Ovary (tissue), 3 donors: Measurements from ENCODE around the gene ARSD.
"Not testable (repeated sequence)": the region's sequence is repeated elsewhere in the genome, so short reads cannot be mapped to it uniquely, and the experiment has no call there.

ENCODE experiments used
- CTCF ChIP-seq, 3 donors: fragments of 450-650 bp in 2 of 3; fragments of 200-600 bp in 1 of 3; IDR thresholded peaks; one replicate each; pipeline versions ENCODE4 v1.5.1 to v1.8.0; 2016 to 2022; ENCODE audit warnings: antibody characterized with exemption in 3 of 3, mild to moderate bottlenecking in 1 of 3
- EP300 ChIP-seq: sonication (generic); formaldehyde crosslinking; IDR thresholded peaks from one replicate; pipeline ENCODE4 v1.6.1; 2017; ENCODE audit warnings: antibody characterized with exemption
- POLR2A ChIP-seq: fragments of 450-650 bp; IDR thresholded peaks from one replicate; pipeline ENCODE4 v1.6.1; 2017; ENCODE audit warnings: antibody characterized with exemption, mild to moderate bottlenecking, moderate library complexity
- donor health status: DM: no; HTN: no; CAD: no.

DNA sequence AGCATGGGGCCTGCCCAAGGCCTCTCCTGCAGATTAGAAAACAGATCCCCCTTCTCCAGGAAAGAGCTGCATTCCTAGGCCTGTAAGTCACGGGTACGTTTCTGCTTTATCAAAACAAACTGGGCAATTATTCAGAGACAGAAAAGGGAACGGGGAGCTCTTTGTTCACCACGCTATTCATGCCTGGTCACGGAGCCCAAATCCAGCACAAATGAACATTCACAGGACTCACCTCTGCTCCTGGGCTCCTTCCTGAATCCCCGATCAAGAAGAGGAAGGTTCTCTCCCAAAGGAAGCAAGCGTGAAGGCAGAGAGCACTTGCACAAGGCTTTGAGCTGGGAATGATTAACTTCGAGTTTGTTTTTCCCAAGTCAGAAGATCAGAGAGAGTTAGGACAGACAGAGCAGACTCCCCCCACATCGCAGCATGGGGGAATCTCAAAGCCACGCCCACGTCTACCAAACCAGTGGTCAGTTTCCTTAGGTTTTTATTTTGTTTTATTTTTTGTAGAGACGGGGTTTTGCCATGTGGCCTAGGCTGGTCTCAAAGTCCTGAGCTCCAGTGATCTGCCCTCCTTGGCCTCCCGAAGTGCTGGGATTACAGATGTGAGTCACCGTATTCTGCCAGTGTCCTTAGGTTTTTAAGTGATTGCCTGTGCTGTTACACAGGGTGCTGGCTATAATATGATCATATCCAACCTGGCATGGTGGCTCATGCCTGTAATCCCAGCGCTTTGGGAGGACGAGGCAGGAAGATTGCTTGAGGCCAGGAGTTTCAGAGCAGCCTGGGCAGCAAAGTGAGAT lies 35.1 kb upstream of the ARSD start:
- TF ChIP-seq CTCF (IDR thresholded peaks at IDR 0.05); POLR2A; EP300: not testable (repeated sequence)
